ENCODE results near the gene ICE1. TPM values are rescaled to one million over a fixed set of nuclear protein-coding genes. Genes with fewer than 3 reads are reported as not detected.

The ICE1 gene
- total RNA-seq, 4 donors from 2014 or later: 8.1 to 27.1 (median 17.5) TPM

- no peak for DNase-seq
- H3K9me3 ChIP-seq: no peaks in the 10 kb centered on the region
- 84 to 100% methylated on average over 2 of the region's 2 CpGs for WGBS, 2 donors
Observed at GRCh38 chr5:5483350-5483749, 60.9 kb downstream of the ICE1 start.

GRCh38 chr5:5483880-5484598 lies 61.6 kb downstream of the ICE1 start:
- no peak for DNase-seq
- Histone ChIP-seq H3K27ac (no peak overlapping the region), H3K4me3 (no peak overlapping the region), H3K36me3 (peaks cover 0 to 84% (median 0%) of the 10 kb centered on the region in 3 donors), H3K27me3 (no peaks in the 10 kb centered on the region), H3K4me1 (no peaks in the 10 kb centered on the region), H3K9me3 (no peaks in the 10 kb centered on the region)
- no peak for TF ChIP-seq POLR2A (IDR thresholded peaks at IDR 0.05)
- no peak for TF ChIP-seq CTCF (IDR thresholded peaks at IDR 0.05)
- 77 to 82% methylated on average over 5 of the region's 5 CpGs for WGBS, 2 donors
- intact Hi-C loops (cut with DNase I): no loop called here

More at GRCh38 chr5:5483350-5483749, 60.9 kb downstream of the ICE1 start:
- Histone ChIP-seq H3K36me3 (peaks cover 0 to 83% (median 0%) of the 10 kb centered on the region in 3 donors), H3K4me3 (no peak overlapping the region), H3K27ac (no peak overlapping the region), H3K4me1 (no peaks in the 10 kb centered on the region), H3K27me3 (no peaks in the 10 kb centered on the region)
- intact Hi-C loops (cut with DNase I): no loop called here
- no peak for TF ChIP-seq POLR2A (IDR thresholded peaks at IDR 0.05)
- TF ChIP-seq CTCF (IDR thresholded peaks at IDR 0.05): no peak

- Histone ChIP-seq H3K27ac (no peak overlapping the region), H3K4me3 (no peak overlapping the region), H3K9me3 (no peaks in the 10 kb centered on the region), H3K4me1 (no peaks in the 10 kb centered on the region), H3K27me3 (no peaks in the 10 kb centered on the region), H3K36me3 (peaks cover 0 to 88% (median 3%) of the 10 kb centered on the region in 3 donors)
- TF ChIP-seq CTCF (IDR thresholded peaks at IDR 0.05) (no peak), POLR2A (IDR thresholded peaks at IDR 0.05) (no peak)
- WGBS, 2 donors: 89 to 94% methylated on average over 3 of the region's 3 CpGs
- no peak for DNase-seq
- intact Hi-C loops (cut with DNase I): no loop called here
Observed at GRCh38 chr5:5486122-5486521, 63.6 kb downstream of the ICE1 start.

- Histone ChIP-seq H3K27ac (no peak overlapping the region), H3K9me3 (no peaks in the 10 kb centered on the region), H3K4me3 (no peak overlapping the region), H3K27me3 (no peaks in the 10 kb centered on the region), H3K36me3 (peaks cover 0 to 80% (median 3%) of the 10 kb centered on the region in 3 donors), H3K4me1 (peaks cover 0 to 5% (median 0%) of the 10 kb centered on the region in 3 donors)
- TF ChIP-seq CTCF (IDR thresholded peaks at IDR 0.05): no peak
- TF ChIP-seq POLR2A (IDR thresholded peaks at IDR 0.05): no peak
- DNase-seq: no peak
- WGBS, 2 donors: 57 to 69% methylated on average over 3 of the region's 3 CpGs
- intact Hi-C loops (cut with DNase I): no loop called here
Observed at GRCh38 chr5:5487585-5488360, 65.3 kb downstream of the ICE1 start.

GRCh38 chr5:5490774-5491347 lies 68.4 kb downstream of the ICE1 start:
- DNase-seq: no peak
- Histone ChIP-seq H3K36me3 (peaks cover 0 to 51% (median 3%) of the 10 kb centered on the region in 3 donors), H3K27me3 (peaks cover 0 to 14% (median 0%) of the 10 kb centered on the region in 4 donors), H3K27ac (no peak overlapping the region), H3K4me1 (peaks cover 11 to 19% (median 13%) of the 10 kb centered on the region in 3 donors), H3K4me3 (no peak overlapping the region), H3K9me3 (no peaks in the 10 kb centered on the region)
- 72 to 74% methylated on average over 9 of the region's 9 CpGs for WGBS, 2 donors
- intact Hi-C loops (cut with DNase I): loop anchor here (10.0 kb wide), 1 partner anchor 394 kb away; no protein-coding TSS in a partner anchor
- TF ChIP-seq CTCF (IDR thresholded peaks at IDR 0.05) (no peak), POLR2A (IDR thresholded peaks at IDR 0.05) (no peak)

All from esophagus squamous epithelium (tissue), 5 donors.